H1 (cell line): ENCODE data around the gene CKAP5. TPM values are rescaled to one million over a fixed set of nuclear protein-coding genes. Genes with fewer than 3 reads are reported as not detected.

Source experiments
- CTCF ChIA-PET: fragments of 300-600 bp; sonication (Branson Sonifier 250); formaldehyde crosslinking; loops from one replicate; lab custom pipeline; 2021; ENCODE audit not compliant: partially characterized antibody; lab: Charles Lee
- POLR2A ChIA-PET: fragments of 300-600 bp; sonication (Branson Sonifier 250); formaldehyde crosslinking; loops from one replicate; lab custom pipeline; 2021; ENCODE audit warnings: inconsistent platforms; ENCODE audit not compliant: partially characterized antibody; lab: Charles Lee
- DNase-seq, 2 experiments: peaks; one replicate each; pipeline versions ENCODE4 v3.0.0 to v3.0.0-alpha.2; 2010 to 2022; ENCODE audit warnings: low spot score in 2 of 2, low read depth in 1 of 2, mixed read lengths in 1 of 2
- FAIRE-seq: peaks from 2 replicates; lab custom pipeline; 2011; peaks lifted over from hg19 to GRCh38; lab: Jason Lieb, UNC
- H2AFZ ChIP-seq: 2 replicates; pipeline ENCODE4 v1.8.1; 2012; ENCODE audit warnings: low read length, inconsistent platforms
- H2AK5ac ChIP-seq: 2 replicates; pipeline ENCODE4 v1.6.1; 2013; ENCODE audit warnings: low read depth, low read length
- H2BK120ac ChIP-seq: replicated peaks from 2 replicates; pipeline ENCODE3; 2013; ENCODE audit warnings: low read depth, low read length, inconsistent platforms
- H2BK12ac ChIP-seq: 2 replicates; pipeline ENCODE4 v1.6.1; 2013; ENCODE audit warnings: low read depth, low read length
- H2BK15ac ChIP-seq: 2 replicates; pipeline ENCODE4 v1.6.1; 2013; ENCODE audit warnings: low read length
- H2BK20ac ChIP-seq: 2 replicates; pipeline ENCODE4 v1.6.1; 2013; ENCODE audit warnings: low read length
- H2BK5ac ChIP-seq: 2 replicates; pipeline ENCODE4 v1.6.1; 2013; ENCODE audit warnings: low read depth, low read length
- H3K14ac ChIP-seq: 2 replicates; pipeline ENCODE4 v1.6.1; 2013; ENCODE audit warnings: inconsistent platforms; ENCODE audit not compliant: insufficient read length
- H3K18ac ChIP-seq: 2 replicates; pipeline ENCODE4 v1.6.1; 2013; ENCODE audit warnings: low read length; ENCODE audit errors: extremely low read depth
- H3K23ac ChIP-seq: 2 replicates; pipeline ENCODE4 v1.6.1; 2013; ENCODE audit warnings: inconsistent platforms; ENCODE audit not compliant: insufficient read length
- H3K23me2 ChIP-seq: 2 replicates; pipeline ENCODE4 v1.6.1; 2013; ENCODE audit warnings: low read depth, low read length
- H3K27ac ChIP-seq: 2 replicates; pipeline ENCODE4 v1.6.1; 2011; ENCODE audit warnings: low read depth, low read length, inconsistent platforms
- H3K27me3 ChIP-seq, 4 experiments: replicated peaks in 1 of 4; 1 replicate in 1 of 4; 2 replicates in 3 of 4; pipeline versions ENCODE4 v1.6.1 to v1.8.1; 2011 to 2013; ENCODE audit warnings: low read length in 3 of 4, mild to moderate bottlenecking in 3 of 4, inconsistent platforms in 2 of 4, mixed read lengths in 2 of 4, moderate library complexity in 1 of 4; ENCODE audit not compliant: control insufficient read depth in 3 of 4, insufficient read depth in 3 of 4; ENCODE audit errors: extremely low read depth in 1 of 4
- H3K36me3 ChIP-seq, 4 experiments: 2 replicates each; pipeline versions ENCODE4 v1.6.1 to v1.8.1; 2011 to 2013; ENCODE audit warnings: mild to moderate bottlenecking in 4 of 4, low read length in 3 of 4, moderate library complexity in 2 of 4, control low read depth in 1 of 4, inconsistent platforms in 1 of 4; ENCODE audit not compliant: insufficient read depth in 4 of 4, control insufficient read depth in 2 of 4
- H3K4ac ChIP-seq: replicated peaks from 2 replicates; pipeline ENCODE3; 2013; ENCODE audit warnings: low read length, low read depth, mixed read lengths, inconsistent platforms; ENCODE audit not compliant: insufficient read length
- H3K4me1 ChIP-seq, 4 experiments: replicated peaks in 1 of 4; 1 replicate in 1 of 4; 2 replicates in 3 of 4; pipeline versions ENCODE4 v1.6.1 to v1.8.1; 2011 to 2013; ENCODE audit warnings: low read length in 3 of 4, inconsistent platforms in 2 of 4, mixed read lengths in 1 of 4; ENCODE audit not compliant: insufficient read depth in 4 of 4, control insufficient read depth in 3 of 4
- H3K4me2 ChIP-seq, 2 experiments: 2 replicates each; pipeline versions ENCODE4 v1.6.1 to v1.8.1; 2011 to 2013; ENCODE audit warnings: low read depth in 2 of 2, low read length in 2 of 2, control low read depth in 1 of 2, inconsistent platforms in 1 of 2, mild to moderate bottlenecking in 1 of 2; ENCODE audit not compliant: insufficient read depth in 1 of 2
- H3K4me3 ChIP-seq, 4 experiments: fragments of 200-600, 300-600 bp in 1 of 4; sonication (generic), shearing (Covaris generic), sonication (Bioruptor Twin) in 1 of 4; 2 replicates each; pipeline versions ENCODE4 v1.5.1 to v1.8.1; 2011 to 2016; ENCODE audit warnings: low read length in 4 of 4, low read depth in 3 of 4, control low read depth in 2 of 4, inconsistent platforms in 2 of 4, mild to moderate bottlenecking in 2 of 4, mixed read lengths in 1 of 4, moderate library complexity in 1 of 4; ENCODE audit not compliant: insufficient read depth in 2 of 4; ENCODE audit errors: extremely low read depth in 1 of 4
- H3K56ac ChIP-seq: replicated peaks from 2 replicates; pipeline ENCODE3; 2013; ENCODE audit warnings: low read depth, mild to moderate bottlenecking, mixed read lengths, low read length, inconsistent platforms; ENCODE audit not compliant: insufficient read length
- H3K79me1 ChIP-seq: 2 replicates; pipeline ENCODE4 v1.6.1; 2013; ENCODE audit warnings: low read depth, low read length, control low read depth
- H3K79me2 ChIP-seq, 2 experiments: 2 replicates each; pipeline versions ENCODE4 v1.6.1 to v1.8.1; 2012 to 2013; ENCODE audit warnings: low read length in 2 of 2, mild to moderate bottlenecking in 2 of 2, inconsistent platforms in 1 of 2; ENCODE audit not compliant: insufficient read depth in 2 of 2, control insufficient read depth in 1 of 2
- H3K9ac ChIP-seq, 4 experiments: replicated peaks in 1 of 4; 1 replicate in 1 of 4; 2 replicates in 3 of 4; pipeline versions ENCODE4 v1.6.1 to v1.8.1; 2011 to 2013; ENCODE audit warnings: low read depth in 3 of 4, low read length in 3 of 4, control low read depth in 2 of 4, mild to moderate bottlenecking in 2 of 4, moderate library complexity in 2 of 4, inconsistent platforms in 1 of 4; ENCODE audit errors: extremely low read depth in 1 of 4
- H3K9me3 ChIP-seq, 2 experiments: 2 replicates each; pipeline versions ENCODE4 v1.6.1 to v1.8.1; 2012 to 2013; ENCODE audit warnings: mild to moderate bottlenecking in 2 of 2, moderate library complexity in 2 of 2, control low read depth in 1 of 2, inconsistent platforms in 1 of 2, low read depth in 1 of 2, low read length in 1 of 2, mixed read lengths in 1 of 2; ENCODE audit not compliant: insufficient read depth in 2 of 2
- H4K20me1 ChIP-seq, 2 experiments: replicated peaks in 1 of 2; 2 replicates each; pipeline versions ENCODE3 to v1.8.1; 2011 to 2013; ENCODE audit warnings: inconsistent platforms in 2 of 2, low read length in 2 of 2, mild to moderate bottlenecking in 1 of 2; ENCODE audit not compliant: insufficient read depth in 2 of 2, control insufficient read depth in 1 of 2
- H4K5ac ChIP-seq: 2 replicates; pipeline ENCODE4 v1.6.1; 2013; ENCODE audit warnings: low read length, low read depth, mixed read lengths, inconsistent platforms; ENCODE audit not compliant: insufficient read length
- H4K8ac ChIP-seq: 2 replicates; pipeline ENCODE4 v1.8.0; 2013; ENCODE audit warnings: mild to moderate bottlenecking, moderate library complexity, low read length, inconsistent platforms; ENCODE audit not compliant: insufficient read depth; ENCODE audit errors: extremely low read depth
- H4K91ac ChIP-seq: replicated peaks from 2 replicates; pipeline ENCODE3; 2013; ENCODE audit warnings: low read length, mixed read lengths, inconsistent platforms; ENCODE audit not compliant: insufficient read length
- BCL11A ChIP-seq, 2 experiments: IDR thresholded peaks; one replicate each; pipeline ENCODE4 v1.6.1; 2011; ENCODE audit warnings: low read depth in 2 of 2, low read length in 2 of 2, mild to moderate bottlenecking in 2 of 2
- KDM4A ChIP-seq: IDR thresholded peaks from one replicate; pipeline ENCODE4 v1.7.1; 2012; ENCODE audit warnings: low read depth, mild to moderate bottlenecking, moderate library complexity, low read length, inconsistent platforms; ENCODE audit not compliant: severe bottlenecking
- SAP30 ChIP-seq: fragments of 300-600 bp; sonication (generic); IDR thresholded peaks from 2 replicates; pipeline ENCODE4 v1.7.1; 2012; ENCODE audit warnings: low read length, moderate library complexity, mild to moderate bottlenecking, inconsistent platforms; ENCODE audit not compliant: insufficient read depth, insufficient replicate concordance
- SP1 ChIP-seq: IDR thresholded peaks from 2 replicates; pipeline ENCODE4 v1.6.1; 2011; ENCODE audit warnings: low read depth, low read length
- WGBS, 2 experiments: shearing (Covaris generic) in 1 of 2; methylation state at CpG; one replicate each; pipeline versions ENCODE4 v1.1.6 to v1.1.7; 2013 to 2015; ENCODE audit warnings: low lambda C conversion rate in 2 of 2, mixed read lengths in 2 of 2, inconsistent platforms in 1 of 2, low coverage in 1 of 2, missing lambda C conversion rate in 1 of 2; ENCODE audit not compliant: insufficient replicate concordance in 2 of 2, insufficient coverage in 1 of 2, insufficient read length in 1 of 2; ENCODE audit errors: extremely low coverage in 1 of 2, missing lambda C conversion rate in 1 of 2; 5-methylcytosine and 5-hydroxymethylcytosine counted together
- polyA plus RNA-seq, 7 experiments: library from polyadenylated mRNA; depleted of rRNA in 3 of 7; stranded (reverse) in 5 of 7; unstranded in 2 of 7; fragments of >200 nt in 5 of 7; fragments of 200-250 nt in 2 of 7; gene quantifications; 1 replicate in 5 of 7; 2 replicates in 1 of 7; 4 replicates in 1 of 7; pipeline versions ENCODE4 v1.2.1 to v1.2.3, GENCODE V29; 2011 to 2013; ENCODE audit warnings: missing spikeins in 2 of 7, mixed read lengths in 2 of 7
- total RNA-seq: library from RNA; stranded (reverse); fragmentation: NEBNext Ultra II Directional; extraction: Animal tissue kit (Norgen Biotek cat#: 25700); gene quantifications from 2 replicates; pipeline ENCODE4 v1.2.1, GENCODE V29; 2021
- TF ChIP-seq, protein P1 (sequence below): IDR thresholded peaks from 2 replicates; pipeline ENCODE4 v1.6.1; 2011; ENCODE audit warnings: low read depth, mild to moderate bottlenecking, low read length; ENCODE audit not compliant: insufficient read depth

CKAP5 gene
- total and polyA plus RNA-seq, 2 of the 8 experiments (the other 6 are each of a cell fraction or from before 2014, with no cell fraction given): 64.8 to 185 TPM

DNA sequence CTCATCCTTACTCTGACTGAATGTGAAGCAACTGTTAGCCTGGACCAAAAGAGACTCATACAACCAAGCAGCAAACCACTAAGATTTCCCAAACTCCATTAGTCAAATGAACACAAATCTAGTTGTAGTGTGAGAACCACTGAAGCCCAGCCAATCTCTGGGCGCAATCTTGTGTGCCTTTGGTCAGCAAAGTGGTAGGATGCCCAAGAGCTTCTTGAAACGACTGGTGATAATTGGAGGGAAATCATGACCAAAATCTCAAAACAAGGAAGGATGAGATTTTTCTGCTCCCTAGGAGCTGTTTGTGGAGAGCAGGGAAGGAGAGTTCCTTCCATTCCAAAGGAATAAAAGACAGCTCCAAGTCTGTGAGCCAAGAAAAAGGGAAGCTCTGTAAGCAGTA is 103.0 kb downstream of the CKAP5 start:
- Histone ChIP-seq H3K23me2 (no peaks in the 10 kb centered on the region), H2BK15ac (no peak overlapping the region), H3K9ac (no peak overlapping the region), H4K20me1 (no peaks in the 10 kb centered on the region), H4K91ac (no peak overlapping the region), H3K27ac (no peak overlapping the region), H4K8ac (no peak overlapping the region), H3K4me1 (peaks cover 0 to 3% (median 0%) of the 10 kb centered on the region in 4 experiments; a peak in 1 of 7 replicates), H3K23ac (no peak overlapping the region), H2BK120ac (no peak overlapping the region), H2AFZ (no peak overlapping the region), H3K56ac (no peak overlapping the region)
- POLR2A ChIA-PET: no interaction called here
- TF ChIP-seq KDM4A (no peak), SAP30 (no peak), BCL11A (IDR thresholded peaks at IDR 0.05; ENCODE audit: low read depth in 2 of 2, low read length in 2 of 2) (no peak), SP1 (no peak)
- TF ChIP-seq, protein P1, sequence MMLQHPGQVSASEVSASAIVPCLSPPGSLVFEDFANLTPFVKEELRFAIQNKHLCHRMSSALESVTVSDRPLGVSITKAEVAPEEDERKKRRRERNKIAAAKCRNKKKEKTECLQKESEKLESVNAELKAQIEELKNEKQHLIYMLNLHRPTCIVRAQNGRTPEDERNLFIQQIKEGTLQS: no peak
- TF ChIP-seq, all 59 proteins: peak for 0
- no peak for DNase-seq
- H2BK5ac ChIP-seq: no peak overlapping the region
- H2BK20ac ChIP-seq: no peak overlapping the region
- 87% methylated on average over 2 of the region's 2 CpGs; no CpG with 5 or more reads in 1 of the 2 experiments for WGBS, 2 experiments
- H3K27me3 ChIP-seq: no peaks in the 10 kb centered on the region
- no peaks in the 10 kb centered on the region for H3K79me2 ChIP-seq
- H3K36me3 ChIP-seq: peaks cover 17 to 67% (median 57%) of the 10 kb centered on the region in 4 experiments
- FAIRE-seq: no peak
- H3K4ac ChIP-seq: no peak overlapping the region
- H3K14ac ChIP-seq: no peak overlapping the region
- no peaks in the 10 kb centered on the region for H3K9me3 ChIP-seq
- no peaks in the 10 kb centered on the region for H3K79me1 ChIP-seq
- H2BK12ac ChIP-seq: no peak overlapping the region
- H2AK5ac ChIP-seq: no peak overlapping the region
- H4K5ac ChIP-seq: no peak overlapping the region
- no peak overlapping the region for H3K4me2 ChIP-seq
- H3K4me3 ChIP-seq: no peak overlapping the region
- CTCF ChIA-PET: interaction anchor here (0.7 to 1.4 kb wide), 4 partner anchors 8 to 419 kb away, joined by 3 to 5 read pairs (median 3); no protein-coding TSS in a partner anchor
- no peak overlapping the region for H3K18ac ChIP-seq
